HG03521 (cell line): ENCODE results near the gene AK4.
"Not testable (repeated sequence)": the region's sequence is repeated elsewhere in the genome, so short reads cannot be mapped to it uniquely, and the experiment has no call there.

ENCODE experiments used
- ATAC-seq: cut with Tn5 transposase; IDR thresholded peaks from one replicate; pipeline ENCODE4 v1.9.1; 2021; ENCODE audit warnings: mild to moderate bottlenecking, moderate library complexity; ENCODE audit not compliant: unreplicated experiment

AK4 gene

GRCh38 chr1:65150108-65150463, 2.1 kb downstream of the AK4 start:
- ATAC-seq, result no peak

GRCh38 chr1:65150583-65151263, 2.7 kb downstream of the AK4 start:
- ATAC-seq, result no peak

- no peak for ATAC-seq
Observed at GRCh38 chr1:65151641-65152040, 3.6 kb downstream of the AK4 start.

GRCh38 chr1:65153635-65154034, 5.6 kb downstream of the AK4 start:
- ATAC-seq, result no peak

- no peak for ATAC-seq
Observed at GRCh38 chr1:65156910-65157545, 9.0 kb downstream of the AK4 start.

- ATAC-seq, result no peak
Observed at GRCh38 chr1:65157546-65157941, 9.5 kb downstream of the AK4 start.

- ATAC-seq, result not testable (repeated sequence)
Observed at GRCh38 chr1:65159291-65159688, 11.3 kb downstream of the AK4 start.

GRCh38 chr1:65159801-65160523, 12.0 kb downstream of the AK4 start:
- ATAC-seq, result no peak

- ATAC-seq, result no peak
Observed at GRCh38 chr1:65163201-65163805, 15.3 kb downstream of the AK4 start.

GRCh38 chr1:65164101-65164500, 16.1 kb downstream of the AK4 start:
- not testable (repeated sequence) for ATAC-seq

- no peak for ATAC-seq
Observed at GRCh38 chr1:65164633-65165032, 16.6 kb downstream of the AK4 start.

- peak; percentile 79 for ATAC-seq
Observed at GRCh38 chr1:65165269-65165993, 17.4 kb downstream of the AK4 start.

- ATAC-seq, result no peak
Observed at GRCh38 chr1:65166572-65167305, 18.7 kb downstream of the AK4 start.

GRCh38 chr1:65167586-65168242, 19.7 kb downstream of the AK4 start:
- ATAC-seq, result no peak

GRCh38 chr1:65168867-65169266, 20.9 kb downstream of the AK4 start:
- no peak for ATAC-seq

GRCh38 chr1:65170511-65171142, 22.6 kb downstream of the AK4 start:
- ATAC-seq, result no peak

- ATAC-seq, result no peak
Observed at GRCh38 chr1:65172936-65173690, 25.1 kb downstream of the AK4 start.

- peak; percentile 90 for ATAC-seq
Observed at GRCh38 chr1:65174585-65174984, 26.6 kb downstream of the AK4 start.
